Brain microvascular endothelial cell (primary cell): Measurements from ENCODE around the gene CUX1.
"Not testable (repeated sequence)": the region's sequence is repeated elsewhere in the genome, so short reads cannot be mapped to it uniquely, and the experiment has no call there.

Source experiments
- DNase-seq: peaks from one replicate; pipeline ENCODE4 v3.0.0-alpha.2; 2020
- H3K27ac ChIP-seq: fragments of 250-450 bp; sonication (Bioruptor Pico); 2 replicates; pipeline ENCODE4 v1.5.1; 2020; ENCODE audit warnings: mild to moderate bottlenecking, moderate library complexity
- H3K27me3 ChIP-seq: fragments of 250-450 bp; sonication (Bioruptor Pico); replicated peaks from 2 replicates; pipeline ENCODE4 v1.5.1; 2020; ENCODE audit warnings: mild to moderate bottlenecking
- H3K36me3 ChIP-seq: fragments of 250-450 bp; sonication (Bioruptor Pico); replicated peaks from 2 replicates; pipeline ENCODE4 v1.5.1; 2020; ENCODE audit warnings: mild to moderate bottlenecking
- H3K4me3 ChIP-seq: 2 replicates; pipeline ENCODE4 v1.5.1; 2011; ENCODE audit warnings: low read depth, mild to moderate bottlenecking, control low read depth, low read length, moderate library complexity
- CTCF ChIP-seq: IDR thresholded peaks from 2 replicates; pipeline ENCODE4 v1.5.1; 2011; ENCODE audit warnings: low read depth, mild to moderate bottlenecking, moderate library complexity, low read length, control low read depth, inconsistent platforms; ENCODE audit errors: missing control alignments
- in situ Hi-C: cut with HindIII; loops from 2 replicates; pipeline ENCODE4 v1.10.0; 2017; ENCODE audit warnings: low sequenced_read_pairs, low pct_ligation_motif_present

Gene CUX1

GRCh38 chr7:101987494-101987893 is 170.1 kb downstream of the CUX1 start:
- Histone ChIP-seq H3K27me3 (no peaks in the 10 kb centered on the region), H3K36me3 (no peaks in the 10 kb centered on the region), H3K27ac (no peak overlapping the region), H3K4me3 (no peak overlapping the region)
- TF ChIP-seq CTCF: no peak
- DNase-seq: no peak
- in situ Hi-C loops: no loop called here

GRCh38 chr7:101988060-101988459 is 170.6 kb downstream of the CUX1 start:
- DNase-seq: peak; percentile 17
- H3K27me3 ChIP-seq, H3K4me3 ChIP-seq, H3K27ac ChIP-seq, in situ Hi-C loops, H3K36me3 ChIP-seq: not testable (repeated sequence)

- Histone ChIP-seq H3K36me3 (no peaks in the 10 kb centered on the region), H3K27me3 (no peaks in the 10 kb centered on the region), H3K27ac (no peak overlapping the region), H3K4me3 (no peak overlapping the region)
- no peak for TF ChIP-seq CTCF
- DNase-seq: no peak
- in situ Hi-C loops: no loop called here
These were observed 171.1 kb downstream of the CUX1 start for GRCh38 chr7:101988513-101988912.

- Histone ChIP-seq H3K27ac (no peak overlapping the region), H3K4me3 (no peak overlapping the region), H3K27me3 (no peaks in the 10 kb centered on the region), H3K36me3 (no peaks in the 10 kb centered on the region)
- in situ Hi-C loops: no loop called here
- TF ChIP-seq CTCF: no peak
- DNase-seq: no peak
These were observed 171.7 kb downstream of the CUX1 start for GRCh38 chr7:101989101-101989500.

- H3K27ac ChIP-seq: no peak overlapping the region
- H3K36me3 ChIP-seq: no peaks in the 10 kb centered on the region
- in situ Hi-C loops: no loop called here
- no peak for TF ChIP-seq CTCF
- H3K27me3 ChIP-seq: no peaks in the 10 kb centered on the region
- DNase-seq: no peak
- no peak overlapping the region for H3K4me3 ChIP-seq
These were observed 173.5 kb downstream of the CUX1 start for GRCh38 chr7:101990811-101991418.

- no peak overlapping the region for H3K27ac ChIP-seq
- no peaks in the 10 kb centered on the region for H3K27me3 ChIP-seq
- no peak for TF ChIP-seq CTCF
- DNase-seq: no peak
- no peak overlapping the region for H3K4me3 ChIP-seq
- in situ Hi-C loops: no loop called here
- no peaks in the 10 kb centered on the region for H3K36me3 ChIP-seq
These were observed 174.4 kb downstream of the CUX1 start for GRCh38 chr7:101991860-101992259.
